IMR-90 (cell line): Measurements from ENCODE around the gene SPATA25. TPM values are rescaled to one million over a fixed set of nuclear protein-coding genes. Genes with fewer than 3 reads are reported as not detected.

Experiments used
- ATAC-seq: fragments of 200-7000 bp; cut with Tn5 transposase; 2 replicates; pipeline ENCODE4 v1.9.1; 2020; ENCODE audit warnings: low read depth, mild to moderate bottlenecking, moderate library complexity
- BruUV-seq: library from RNA; stranded (reverse); fragments of 400-500 nt; replicated peaks from 2 replicates; lab custom pipeline; 2021; lab: Mats Ljungman, UMichigan
- CTCF ChIA-PET: fragments of 300-600 bp; formaldehyde crosslinking; extraction: SDS; loops from one replicate; lab custom pipeline; 2021; ENCODE audit warnings: antibody characterized with exemption; lab: Yijun Ruan, JAX
- POLR2A ChIA-PET: fragments of 300-600 bp; sonication (Branson Sonifier 250); formaldehyde crosslinking; loops from one replicate; lab custom pipeline; 2022; ENCODE audit warnings: antibody characterized with exemption; ENCODE audit not compliant: unreplicated experiment; lab: Charles Lee
- DNase-seq: peaks from one replicate; pipeline ENCODE4 v3.0.0; 2013
- H2AFZ ChIP-seq: replicated peaks from 2 replicates; pipeline ENCODE3; 2013; ENCODE audit warnings: low read length, mild to moderate bottlenecking; ENCODE audit not compliant: poor library complexity
- H2AK5ac ChIP-seq: 2 replicates; pipeline ENCODE4 v1.6.1; 2013; ENCODE audit warnings: low read depth, low read length, inconsistent platforms
- H2AK9ac ChIP-seq: replicated peaks from 2 replicates; pipeline ENCODE3; 2013; ENCODE audit warnings: mild to moderate bottlenecking, low read depth, low read length, moderate library complexity; ENCODE audit not compliant: poor library complexity
- H2BK120ac ChIP-seq: 2 replicates; pipeline ENCODE4 v1.6.1; 2013; ENCODE audit warnings: low read depth, low read length, inconsistent platforms
- H2BK15ac ChIP-seq: 3 replicates; pipeline ENCODE4 v1.6.1; 2013; ENCODE audit warnings: low read depth, low read length, inconsistent platforms
- H2BK20ac ChIP-seq: 2 replicates; pipeline ENCODE4 v1.6.1; 2013; ENCODE audit warnings: low read depth, mild to moderate bottlenecking, inconsistent platforms, low read length, moderate library complexity
- H2BK5ac ChIP-seq: 2 replicates; pipeline ENCODE4 v1.6.1; 2013; ENCODE audit warnings: mild to moderate bottlenecking, low read depth, low read length, inconsistent platforms; ENCODE audit not compliant: poor library complexity, severe bottlenecking
- H3K14ac ChIP-seq: replicated peaks from 2 replicates; pipeline ENCODE4 v1.6.1; 2013; ENCODE audit warnings: low read depth, low read length, inconsistent platforms
- H3K18ac ChIP-seq: 2 replicates; pipeline ENCODE4 v1.6.1; 2013; ENCODE audit warnings: low read depth, low read length, control low read depth
- H3K23ac ChIP-seq: 2 replicates; pipeline ENCODE4 v1.6.1; 2013; ENCODE audit warnings: low read depth, low read length, inconsistent platforms
- H3K27ac ChIP-seq: 2 replicates; pipeline ENCODE4 v1.5.1; 2013; ENCODE audit warnings: mild to moderate bottlenecking, control low read depth, low read length; ENCODE audit not compliant: insufficient read depth
- H3K27me3 ChIP-seq: 2 replicates; pipeline ENCODE4 v1.6.1; 2013; ENCODE audit warnings: low read length; ENCODE audit not compliant: control insufficient read depth, insufficient read depth
- H3K36me3 ChIP-seq: 2 replicates; pipeline ENCODE4 v1.6.1; 2013; ENCODE audit warnings: low read length, mixed read lengths; ENCODE audit not compliant: control insufficient read depth, insufficient read depth
- H3K4ac ChIP-seq: 2 replicates; pipeline ENCODE4 v1.6.1; 2013; ENCODE audit warnings: low read depth, low read length, inconsistent platforms
- H3K4me1 ChIP-seq: 2 replicates; pipeline ENCODE4 v1.6.1; 2013; ENCODE audit warnings: low read length, mixed read lengths; ENCODE audit not compliant: control insufficient read depth, insufficient read depth
- H3K4me2 ChIP-seq: 2 replicates; pipeline ENCODE4 v1.6.1; 2013; ENCODE audit warnings: low read depth, mild to moderate bottlenecking, control low read depth, low read length, moderate library complexity
- H3K4me3 ChIP-seq: 2 replicates; pipeline ENCODE4 v1.5.1; 2013; ENCODE audit warnings: low read depth, mild to moderate bottlenecking, control low read depth, low read length, moderate library complexity; ENCODE audit not compliant: insufficient read depth
- H3K56ac ChIP-seq: 2 replicates; pipeline ENCODE4 v1.6.1; 2013; ENCODE audit warnings: low read length, inconsistent platforms; ENCODE audit not compliant: insufficient read depth; ENCODE audit errors: extremely low read depth
- H3K79me1 ChIP-seq, 2 experiments: 2 replicates each; pipeline ENCODE4 v1.6.1; 2013; ENCODE audit warnings: low read length in 2 of 2, inconsistent platforms in 1 of 2, low read depth in 1 of 2
- H3K9ac ChIP-seq: 2 replicates; pipeline ENCODE4 v1.6.1; 2013; ENCODE audit warnings: low read depth, low read length, control low read depth
- H3K9me1 ChIP-seq: 2 replicates; pipeline ENCODE4 v1.6.1; 2013; ENCODE audit warnings: low read length, inconsistent platforms; ENCODE audit not compliant: insufficient read depth
- H3K9me3 ChIP-seq: 2 replicates; pipeline ENCODE4 v1.6.1; 2013; ENCODE audit warnings: low read length; ENCODE audit not compliant: control insufficient read depth, insufficient read depth
- H4K20me1 ChIP-seq: 2 replicates; pipeline ENCODE4 v1.6.1; 2013; ENCODE audit warnings: low read length, inconsistent platforms; ENCODE audit not compliant: insufficient read depth
- H4K5ac ChIP-seq: 2 replicates; pipeline ENCODE4 v1.6.1; 2013; ENCODE audit warnings: mild to moderate bottlenecking, low read depth, low read length, control low read depth
- H4K8ac ChIP-seq, 2 experiments: 2 replicates each; pipeline ENCODE4 v1.6.1; 2013; ENCODE audit warnings: low read depth in 2 of 2, low read length in 2 of 2, control low read depth in 1 of 2, inconsistent platforms in 1 of 2
- H4K91ac ChIP-seq: 2 replicates; pipeline ENCODE4 v1.6.1; 2013; ENCODE audit warnings: low read depth, low read length, inconsistent platforms; ENCODE audit not compliant: insufficient read depth
- BHLHE40 ChIP-seq: fragments of 150-350 bp; IDR thresholded peaks from 2 replicates; pipeline ENCODE4 v1.6.1; 2016; ENCODE audit warnings: mild to moderate bottlenecking, low read depth, low read length
- CEBPB ChIP-seq: IDR thresholded peaks from 2 replicates; pipeline ENCODE4 v1.6.1; 2012; ENCODE audit warnings: low read depth, low read length, improper control_type of control experiment
- CHD1 ChIP-seq: IDR thresholded peaks from 2 replicates; pipeline ENCODE4 v1.6.1; 2012; ENCODE audit warnings: low read depth, low read length, improper control_type of control experiment
- FOS ChIP-seq: fragments of 150-350 bp; IDR thresholded peaks from 2 replicates; pipeline ENCODE4 v1.6.1; 2016; ENCODE audit warnings: low read depth, low read length
- MAFK ChIP-seq: IDR thresholded peaks from 2 replicates; pipeline ENCODE4 v1.6.1; 2012; ENCODE audit warnings: low read depth, low read length, improper control_type of control experiment
- MAZ ChIP-seq: IDR thresholded peaks from 2 replicates; pipeline ENCODE4 v1.6.1; 2012; ENCODE audit warnings: low read depth, mild to moderate bottlenecking, low read length, improper control_type of control experiment, moderate library complexity, borderline replicate concordance
- MXI1 ChIP-seq: IDR thresholded peaks from 2 replicates; pipeline ENCODE4 v1.6.1; 2012; ENCODE audit warnings: low read depth, mild to moderate bottlenecking, low read length, moderate library complexity, borderline replicate concordance
- NFE2L2 ChIP-seq: fragments of 150-350 bp; IDR thresholded peaks from 2 replicates; pipeline ENCODE4 v1.6.1; 2016; ENCODE audit warnings: low read depth, mild to moderate bottlenecking, low read length
- POLR2A ChIP-seq: IDR thresholded peaks from 2 replicates; pipeline ENCODE4 v1.6.1; 2012; ENCODE audit warnings: mild to moderate bottlenecking, low read depth, low read length
- RAD21 ChIP-seq: IDR thresholded peaks from 2 replicates; pipeline ENCODE4 v1.6.1; 2012; ENCODE audit warnings: low read length, improper control_type of control experiment
- RCOR1 ChIP-seq: IDR thresholded peaks from 2 replicates; pipeline ENCODE4 v1.6.1; 2012; ENCODE audit warnings: mild to moderate bottlenecking, low read length, improper control_type of control experiment; ENCODE audit not compliant: insufficient replicate concordance
- RFX5 ChIP-seq: IDR thresholded peaks from 2 replicates; pipeline ENCODE4 v1.8.0; 2012; ENCODE audit warnings: low read depth, mild to moderate bottlenecking, low read length, moderate library complexity
- SMC3 ChIP-seq: fragments of 150-350 bp; IDR thresholded peaks from 2 replicates; pipeline ENCODE4 v1.6.1; 2016; ENCODE audit warnings: low read depth, mild to moderate bottlenecking, antibody characterized with exemption, low read length, moderate library complexity
- WGBS, 2 experiments: methylation state at CpG; one replicate each; pipeline versions ENCODE4 v1.1.5 to v1.1.7; 2013; ENCODE audit warnings: missing lambda C conversion rate in 2 of 2; ENCODE audit not compliant: insufficient read length in 1 of 2; ENCODE audit errors: extremely low coverage in 2 of 2; 5-methylcytosine and 5-hydroxymethylcytosine counted together
- dilution Hi-C: fragments of 300-500 bp; cut with HindIII; formaldehyde crosslinking; loops from one replicate; pipeline ENCODE4 v1.14.3; 2018; ENCODE audit warnings: low sequenced_read_pairs; ENCODE audit not compliant: unreplicated experiment
- in situ Hi-C: fragments of 300-500 bp; cut with MboI; formaldehyde crosslinking; loops from 3 replicates; pipeline ENCODE4 v1.14.3; 2019; ENCODE audit warnings: low sequenced_read_pairs, inconsistent platforms, mixed read lengths
- intact Hi-C: fragments of 100-400 bp; cut with micrococcal nuclease; formaldehyde crosslinking; loops from 2 replicates; pipeline ENCODE4 v1.10.0; 2022
- polyA plus RNA-seq, 3 experiments: library from polyadenylated mRNA; depleted of rRNA; stranded (reverse); fragments of >200 nt; gene quantifications; 2 replicates each; pipeline ENCODE4 v1.2.3, GENCODE V29; 2012; ENCODE audit warnings: low replicate concordance in 1 of 3
- total RNA-seq: library from RNA; depleted of rRNA; stranded (reverse); fragments of >200 nt; gene quantifications from 2 replicates; pipeline ENCODE4 v1.2.3, GENCODE V29; 2012
- TF ChIP-seq, protein P1 (sequence below): fragments of 150-350 bp; IDR thresholded peaks from 2 replicates; pipeline ENCODE4 v1.6.1; 2017; ENCODE audit warnings: mild to moderate bottlenecking, antibody characterized with exemption, low read length, low read depth
- TF ChIP-seq, protein P2 (sequence below): conservative IDR thresholded peaks from 2 replicates; pipeline ENCODE4 v1.5.1; 2012; ENCODE audit warnings: mild to moderate bottlenecking, low read depth, low read length, improper control_type of control experiment
- TF ChIP-seq, protein P3 (sequence below): fragments of 150-350 bp; IDR thresholded peaks from 2 replicates; pipeline ENCODE4 v1.6.1; 2016; ENCODE audit warnings: low read depth, mild to moderate bottlenecking, low read length, moderate library complexity, borderline replicate concordance

Gene SPATA25
- total and polyA plus RNA-seq, 2 of the 4 experiments (the other 2 are of a cell fraction): 0.18 to 0.36 TPM

DNA sequence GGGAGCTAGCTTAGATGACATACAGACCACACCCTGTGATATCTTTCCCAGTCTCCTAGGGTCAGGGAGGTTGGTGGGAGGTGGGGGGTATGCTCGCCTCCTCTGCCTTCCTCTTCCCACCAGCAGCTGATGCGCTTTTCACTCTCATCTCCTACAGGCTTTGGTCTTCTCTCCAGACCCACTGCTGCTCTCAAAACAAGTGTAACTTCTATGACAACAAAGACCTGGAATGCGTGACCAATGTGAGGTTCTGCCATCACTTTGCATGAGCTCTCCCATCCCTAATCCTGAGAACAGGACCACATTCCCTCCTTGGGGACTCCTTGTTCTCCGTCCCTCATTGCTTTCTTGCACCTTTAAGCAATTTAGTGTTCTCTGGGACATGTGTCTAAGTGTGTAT lies 6.4 kb upstream of the SPATA25 start:
- TF ChIP-seq FOS (no peak), RFX5 (no peak), MAFK (no peak), RCOR1 (no peak), RAD21 (no peak), POLR2A (no peak), NFE2L2 (no peak), SMC3 (no peak), MAZ (no peak), CHD1 (no peak), CEBPB (no peak), MXI1 (no peak), BHLHE40 (no peak)
- TF ChIP-seq, protein P1, sequence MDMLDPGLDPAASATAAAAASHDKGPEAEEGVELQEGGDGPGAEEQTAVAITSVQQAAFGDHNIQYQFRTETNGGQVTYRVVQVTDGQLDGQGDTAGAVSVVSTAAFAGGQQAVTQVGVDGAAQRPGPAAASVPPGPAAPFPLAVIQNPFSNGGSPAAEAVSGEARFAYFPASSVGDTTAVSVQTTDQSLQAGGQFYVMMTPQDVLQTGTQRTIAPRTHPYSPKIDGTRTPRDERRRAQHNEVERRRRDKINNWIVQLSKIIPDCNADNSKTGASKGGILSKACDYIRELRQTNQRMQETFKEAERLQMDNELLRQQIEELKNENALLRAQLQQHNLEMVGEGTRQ: no peak
- TF ChIP-seq, protein P2, sequence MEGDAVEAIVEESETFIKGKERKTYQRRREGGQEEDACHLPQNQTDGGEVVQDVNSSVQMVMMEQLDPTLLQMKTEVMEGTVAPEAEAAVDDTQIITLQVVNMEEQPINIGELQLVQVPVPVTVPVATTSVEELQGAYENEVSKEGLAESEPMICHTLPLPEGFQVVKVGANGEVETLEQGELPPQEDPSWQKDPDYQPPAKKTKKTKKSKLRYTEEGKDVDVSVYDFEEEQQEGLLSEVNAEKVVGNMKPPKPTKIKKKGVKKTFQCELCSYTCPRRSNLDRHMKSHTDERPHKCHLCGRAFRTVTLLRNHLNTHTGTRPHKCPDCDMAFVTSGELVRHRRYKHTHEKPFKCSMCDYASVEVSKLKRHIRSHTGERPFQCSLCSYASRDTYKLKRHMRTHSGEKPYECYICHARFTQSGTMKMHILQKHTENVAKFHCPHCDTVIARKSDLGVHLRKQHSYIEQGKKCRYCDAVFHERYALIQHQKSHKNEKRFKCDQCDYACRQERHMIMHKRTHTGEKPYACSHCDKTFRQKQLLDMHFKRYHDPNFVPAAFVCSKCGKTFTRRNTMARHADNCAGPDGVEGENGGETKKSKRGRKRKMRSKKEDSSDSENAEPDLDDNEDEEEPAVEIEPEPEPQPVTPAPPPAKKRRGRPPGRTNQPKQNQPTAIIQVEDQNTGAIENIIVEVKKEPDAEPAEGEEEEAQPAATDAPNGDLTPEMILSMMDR: no peak
- TF ChIP-seq, protein P3, sequence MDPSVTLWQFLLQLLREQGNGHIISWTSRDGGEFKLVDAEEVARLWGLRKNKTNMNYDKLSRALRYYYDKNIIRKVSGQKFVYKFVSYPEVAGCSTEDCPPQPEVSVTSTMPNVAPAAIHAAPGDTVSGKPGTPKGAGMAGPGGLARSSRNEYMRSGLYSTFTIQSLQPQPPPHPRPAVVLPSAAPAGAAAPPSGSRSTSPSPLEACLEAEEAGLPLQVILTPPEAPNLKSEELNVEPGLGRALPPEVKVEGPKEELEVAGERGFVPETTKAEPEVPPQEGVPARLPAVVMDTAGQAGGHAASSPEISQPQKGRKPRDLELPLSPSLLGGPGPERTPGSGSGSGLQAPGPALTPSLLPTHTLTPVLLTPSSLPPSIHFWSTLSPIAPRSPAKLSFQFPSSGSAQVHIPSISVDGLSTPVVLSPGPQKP: no peak
- Histone ChIP-seq H2BK120ac (no peak overlapping the region), H4K20me1 (0 out of 2 replicates have a peak, but pooled peaks cover 8% of the 10 kb centered on the region), H3K9me3 (no peaks in the 10 kb centered on the region), H3K79me1 (peaks cover 14 to 50% of the 10 kb centered on the region in 2 experiments), H3K9me1 (0 out of 2 replicates have a peak, but pooled peaks cover 2% of the 10 kb centered on the region), H3K56ac (no peak overlapping the region), H3K9ac (no peak overlapping the region), H3K27ac (no peak overlapping the region), H3K23ac (no peak overlapping the region), H3K14ac (no peak overlapping the region), H3K18ac (no peak overlapping the region), H3K4ac (no peak overlapping the region), H2AFZ (no peak overlapping the region), H3K36me3 (peaks cover 47% of the 10 kb centered on the region), H2BK5ac (no peak overlapping the region), H2BK20ac (no peak overlapping the region), H4K91ac (no peak overlapping the region), H3K4me2 (no peak overlapping the region), H2AK5ac (no peak overlapping the region), H4K8ac (no peak overlapping the region), H3K27me3 (no peaks in the 10 kb centered on the region), H3K4me3 (no peak overlapping the region), H2BK15ac (no peak overlapping the region), H3K4me1 (peaks cover 3% of the 10 kb centered on the region; the same call in 1 of the 2 replicates), H4K5ac (no peak overlapping the region), H2AK9ac (no peak overlapping the region)
- WGBS, 2 experiments: 88% methylated on average over 1 of the region's 4 CpGs; no CpG with 5 or more reads in 1 of the 2 experiments
- ATAC-seq (no peak), DNase-seq (no peak)
- BruUV-seq: no TSS peak
- POLR2A ChIA-PET: no interaction called here
- intact Hi-C loops (loop anchor here (5.0 kb wide), 1 partner anchor 78 kb away; the partner anchor contains the start of gene ZNF335), dilution Hi-C loops (no loop called here), in situ Hi-C loops (no loop called here)
- CTCF ChIA-PET: interaction anchor here (0.5 kb wide), 1 partner anchor 102 kb away, joined by 5 read pairs; the partner anchor contains the start of gene WFDC3
